ENCODE measurements around the gene SMIM45.

The SMIM45 gene

GRCh38 chr22:41963453-41964111 lies 11.6 kb downstream of the SMIM45 start:
- peak; percentile 83 for ATAC-seq
- intact Hi-C loops (cut with DNase I) = no loop called here
- no peak for DNase-seq (ENCODE audit: low spot score)

GRCh38 chr22:41964112-41964491 lies 12.2 kb downstream of the SMIM45 start:
- ATAC-seq (peak; percentile 46), DNase-seq (ENCODE audit: low spot score) (no peak)
- intact Hi-C loops (cut with DNase I) = no loop called here

GRCh38 chr22:41966225-41966606 lies 14.3 kb downstream of the SMIM45 start:
- ATAC-seq (no peak), DNase-seq (ENCODE audit: low spot score) (no peak)
- intact Hi-C loops (cut with DNase I) = no loop called here

GRCh38 chr22:41966607-41967240 lies 14.8 kb downstream of the SMIM45 start:
- DNase-seq (ENCODE audit: low spot score) = no peak
- no peak for ATAC-seq
- intact Hi-C loops (cut with DNase I) = no loop called here

- intact Hi-C loops (cut with DNase I) = no loop called here
- ATAC-seq (no peak), DNase-seq (ENCODE audit: low spot score) (no peak)
Measured at GRCh38 chr22:41968601-41969000, 16.7 kb downstream of the SMIM45 start.

GRCh38 chr22:41969110-41969646 lies 17.2 kb downstream of the SMIM45 start, which contains the start of gene SEPTIN3:
SEPTIN3 (plus strand) TSS chr22:41969443; CDS start chr22:41971493, 2,050 bp downstream.
- intact Hi-C loops (cut with DNase I) = no loop called here
- peak; percentile 38 for ATAC-seq
- no peak for DNase-seq (ENCODE audit: low spot score)

GRCh38 chr22:41970601-41971000 lies 18.7 kb downstream of the SMIM45 start:
- ATAC-seq (no peak), DNase-seq (ENCODE audit: low spot score) (no peak)
- intact Hi-C loops (cut with DNase I) = loop anchor here (10.0 kb wide), 1 partner anchor 94 kb away; no protein-coding TSS in a partner anchor

- DNase-seq (ENCODE audit: low spot score) = no peak
- no peak for ATAC-seq
- intact Hi-C loops (cut with DNase I) = loop anchor here (10.0 kb wide), 1 partner anchor 93 kb away; no protein-coding TSS in a partner anchor
Measured at GRCh38 chr22:41971431-41971830, 19.5 kb downstream of the SMIM45 start.

- DNase-seq (ENCODE audit: low spot score) (no peak), ATAC-seq (no peak)
- intact Hi-C loops (cut with DNase I) = loop anchor here (10.0 kb wide), 1 partner anchor 90 kb away; no protein-coding TSS in a partner anchor
Measured at GRCh38 chr22:41974691-41975290, 22.8 kb downstream of the SMIM45 start.

GRCh38 chr22:41975299-41976069 lies 23.5 kb downstream of the SMIM45 start:
- no peak for DNase-seq (ENCODE audit: low spot score)
- intact Hi-C loops (cut with DNase I) = loop anchor here (10.0 kb wide), 1 partner anchor 89 kb away; no protein-coding TSS in a partner anchor
- no peak for ATAC-seq

GRCh38 chr22:41976070-41976901 lies 24.3 kb downstream of the SMIM45 start:
- ATAC-seq = no peak
- DNase-seq (ENCODE audit: low spot score) = peak; percentile 65
- intact Hi-C loops (cut with DNase I) = loop anchor here (10.0 kb wide), 1 partner anchor 89 kb away; no protein-coding TSS in a partner anchor

- intact Hi-C loops (cut with DNase I) = loop anchor here (10.0 kb wide), 1 partner anchor 88 kb away; no protein-coding TSS in a partner anchor
- ATAC-seq (no peak), DNase-seq (ENCODE audit: low spot score) (no peak)
Measured at GRCh38 chr22:41976961-41977566, 25.1 kb downstream of the SMIM45 start.

GRCh38 chr22:41978732-41979131 lies 26.8 kb downstream of the SMIM45 start:
- intact Hi-C loops (cut with DNase I) = loop anchor here (10.0 kb wide), 1 partner anchor 86 kb away; no protein-coding TSS in a partner anchor
- ATAC-seq (no peak), DNase-seq (ENCODE audit: low spot score) (no peak)

GRCh38 chr22:41979423-41980250 lies 27.7 kb downstream of the SMIM45 start:
- DNase-seq (ENCODE audit: low spot score) (no peak), ATAC-seq (no peak)
- intact Hi-C loops (cut with DNase I) = loop anchor here (10.0 kb wide), 1 partner anchor 85 kb away; no protein-coding TSS in a partner anchor

GRCh38 chr22:41982865-41983264 lies 30.9 kb downstream of the SMIM45 start:
- no peak for DNase-seq (ENCODE audit: low spot score)
- intact Hi-C loops (cut with DNase I) = no loop called here
- no peak for ATAC-seq

- DNase-seq (ENCODE audit: low spot score) (no peak), ATAC-seq (peak; percentile 44)
- intact Hi-C loops (cut with DNase I) = no loop called here
Measured at GRCh38 chr22:41983513-41984405, 31.8 kb downstream of the SMIM45 start.
